Gastroesophageal sphincter (tissue), 4 donors: ENCODE data around the gene IFT88. TPM values are rescaled to one million over a fixed set of nuclear protein-coding genes. Genes with fewer than 3 reads are reported as not detected.

ENCODE experiments used
- ATAC-seq: fragments of 150-250 bp; one replicate; pipeline ENCODE4 v1.9.1; 2016; ENCODE audit warnings: mild to moderate bottlenecking, moderate library complexity
- H3K27ac ChIP-seq, 4 donors: fragments of 200-600 bp; sonication (generic) in 3 of 4; 1 replicate in 3 of 4; 2 replicates in 1 of 4; pipeline ENCODE4 v1.5.1; 2016 to 2019
- H3K27me3 ChIP-seq: fragments of 200-600 bp; sonication (generic); one replicate; pipeline ENCODE4 v1.5.1; 2019
- H3K36me3 ChIP-seq, 2 donors: fragments of 200-600 bp; sonication (generic); one replicate each; pipeline ENCODE4 v1.5.1; 2019; ENCODE audit warnings: control low read depth in 1 of 2
- H3K4me1 ChIP-seq, 3 donors: fragments of 200-600 bp; sonication (generic); 1 replicate in 2 of 3; 2 replicates in 1 of 3; pipeline ENCODE4 v1.5.1; 2016 to 2019; ENCODE audit warnings: control low read depth in 2 of 3
- H3K4me3 ChIP-seq, 2 donors: fragments of 200-600 bp; sonication (generic); one replicate each; pipeline ENCODE4 v1.5.1; 2019; ENCODE audit warnings: mild to moderate bottlenecking in 1 of 2, moderate library complexity in 1 of 2
- H3K9me3 ChIP-seq, 3 donors: fragments of 200-600 bp; sonication (generic); one replicate each; pipeline ENCODE4 v1.5.1; 2017 to 2019; ENCODE audit warnings: control low read depth in 2 of 3
- CTCF ChIP-seq, 4 experiments: fragments of 200-600 bp in 2 of 4; fragments of 450-650 bp in 2 of 4; sonication (generic) in 1 of 4; IDR thresholded peaks; one replicate each; pipeline ENCODE4 v1.5.1; 2017 to 2019; ENCODE audit warnings: antibody characterized with exemption in 4 of 4, mild to moderate bottlenecking in 2 of 4, moderate library complexity in 2 of 4
- EP300 ChIP-seq: sonication (generic); formaldehyde crosslinking; IDR thresholded peaks from one replicate; pipeline ENCODE4 v1.6.1; 2017; ENCODE audit warnings: antibody characterized with exemption, mild to moderate bottlenecking
- POLR2A ChIP-seq, 2 donors: fragments of 450-650 bp; IDR thresholded peaks; one replicate each; pipeline ENCODE4 v1.6.1; 2017; ENCODE audit warnings: antibody characterized with exemption in 2 of 2, mild to moderate bottlenecking in 2 of 2, moderate library complexity in 1 of 2
- POLR2AphosphoS5 ChIP-seq: sonication (generic); formaldehyde crosslinking; IDR thresholded peaks from one replicate; pipeline ENCODE4 v1.6.1; 2017; ENCODE audit warnings: antibody characterized with exemption
- WGBS, 2 donors: methylation state at CpG; one replicate each; pipeline ENCODE4 v1.1.5; 2018; ENCODE audit warnings: low coverage in 1 of 2; 5-methylcytosine and 5-hydroxymethylcytosine counted together
- total RNA-seq, 4 donors: library from RNA; depleted of rRNA; stranded (reverse); fragments of >200 nt; gene quantifications; one replicate each; pipeline ENCODE4 v1.1.0, GENCODE V29; 2016

Gene IFT88
- total RNA-seq, 4 donors from 2014 or later = 9.1 to 21.2 (median 13.2) TPM

- peaks cover 0 to 43% of the 10 kb centered on the region in 2 donors for H3K36me3 ChIP-seq
- peaks cover 0 to 5% (median 0%) of the 10 kb centered on the region in 3 donors for H3K4me1 ChIP-seq
- 81 to 93% methylated on average over 4 of the region's 4 CpGs for WGBS, 2 donors
- no peaks in the 10 kb centered on the region for H3K27me3 ChIP-seq
- no peaks in the 10 kb centered on the region for H3K9me3 ChIP-seq
- no peak for ATAC-seq
- H3K4me3 ChIP-seq = no peak overlapping the region
- no peak for TF ChIP-seq CTCF (IDR thresholded peaks at IDR 0.05)
- no peak for TF ChIP-seq POLR2AphosphoS5
- no peak overlapping the region for H3K27ac ChIP-seq
These were observed 100.0 kb downstream of the IFT88 start for GRCh38 chr13:20666948-20667347.

GRCh38 chr13:20667857-20668437, 101.0 kb downstream of the IFT88 start:
- Histone ChIP-seq H3K27me3 (no peaks in the 10 kb centered on the region), H3K27ac (no peak overlapping the region), H3K36me3 (peaks cover 0 to 52% of the 10 kb centered on the region in 2 donors), H3K9me3 (no peaks in the 10 kb centered on the region), H3K4me1 (peaks cover 0 to 5% (median 0%) of the 10 kb centered on the region in 3 donors), H3K4me3 (no peak overlapping the region)
- no peak for ATAC-seq
- TF ChIP-seq POLR2AphosphoS5 (no peak), EP300 (no peak), POLR2A (IDR thresholded peaks at IDR 0.05) (no peak), CTCF (IDR thresholded peaks at IDR 0.05) (no peak)
- WGBS, 2 donors = 38 to 40% methylated on average over 1 to 2 of the region's 4 CpGs

DNA sequence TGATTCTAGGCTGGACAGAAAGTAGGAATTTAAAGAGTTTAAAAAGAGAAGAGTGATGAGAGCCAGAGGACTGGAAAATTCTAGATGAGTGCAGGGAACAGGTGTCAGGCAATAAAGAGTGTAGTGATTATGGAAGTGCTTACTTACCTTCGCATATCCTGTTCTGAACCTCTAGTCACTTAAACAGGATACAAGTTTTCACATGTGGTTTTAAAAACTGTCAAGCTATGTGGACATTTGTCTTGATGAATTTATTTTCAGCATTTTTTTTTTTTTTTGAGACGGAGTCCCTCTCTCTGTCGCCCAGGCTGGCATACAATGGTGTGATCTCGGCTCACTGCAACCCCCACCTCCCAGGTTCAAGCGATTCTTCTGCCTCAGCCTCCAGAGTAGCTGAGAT, 102.2 kb downstream of the IFT88 start:
- Histone ChIP-seq H3K4me1 (peaks cover 0 to 5% (median 0%) of the 10 kb centered on the region in 3 donors), H3K4me3 (no peak overlapping the region), H3K27ac (no peak overlapping the region), H3K36me3 (peaks cover 0 to 52% of the 10 kb centered on the region in 2 donors), H3K27me3 (no peaks in the 10 kb centered on the region), H3K9me3 (no peaks in the 10 kb centered on the region)
- no peak for ATAC-seq
- TF ChIP-seq POLR2A (IDR thresholded peaks at IDR 0.05) (no peak), CTCF (IDR thresholded peaks at IDR 0.05) (no peak), POLR2AphosphoS5 (no peak), EP300 (no peak)
- 64 to 80% methylated on average over 1 to 5 of the region's 5 CpGs for WGBS, 2 donors

DNA sequence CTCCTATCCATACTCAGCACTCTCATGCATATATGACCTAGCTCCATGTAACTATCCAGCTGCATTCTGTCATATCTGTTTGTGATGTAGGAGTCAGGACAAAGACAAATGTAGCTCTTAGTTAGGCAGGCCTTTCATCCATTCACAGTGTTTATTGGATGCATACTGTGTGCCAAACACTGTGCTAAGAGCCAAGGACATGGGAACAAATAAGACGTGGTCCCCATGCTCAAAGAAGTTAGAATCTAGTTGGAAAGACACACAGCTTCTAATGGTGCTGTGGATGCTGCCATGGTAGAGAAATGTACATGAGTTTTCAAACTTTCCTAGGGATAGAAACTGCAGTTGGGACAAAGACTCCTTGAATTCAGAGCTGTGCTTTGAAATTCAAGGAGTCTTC, 104.8 kb downstream of the IFT88 start:
- no peaks in the 10 kb centered on the region for H3K27me3 ChIP-seq
- TF ChIP-seq EP300 = no peak
- TF ChIP-seq POLR2AphosphoS5 = no peak
- TF ChIP-seq POLR2A (IDR thresholded peaks at IDR 0.05) = no peak
- TF ChIP-seq CTCF (IDR thresholded peaks at IDR 0.05) = no peak
- peaks cover 0 to 5% (median 0%) of the 10 kb centered on the region in 3 donors for H3K4me1 ChIP-seq
- no peaks in the 10 kb centered on the region for H3K9me3 ChIP-seq
- H3K4me3 ChIP-seq = no peak overlapping the region
- peaks cover 0 to 43% of the 10 kb centered on the region in 2 donors for H3K36me3 ChIP-seq
- H3K27ac ChIP-seq = no peak overlapping the region
- WGBS, 2 donors = 88 to 100% methylated on average over 1 of the region's 1 CpG
- ATAC-seq = no peak

DNA sequence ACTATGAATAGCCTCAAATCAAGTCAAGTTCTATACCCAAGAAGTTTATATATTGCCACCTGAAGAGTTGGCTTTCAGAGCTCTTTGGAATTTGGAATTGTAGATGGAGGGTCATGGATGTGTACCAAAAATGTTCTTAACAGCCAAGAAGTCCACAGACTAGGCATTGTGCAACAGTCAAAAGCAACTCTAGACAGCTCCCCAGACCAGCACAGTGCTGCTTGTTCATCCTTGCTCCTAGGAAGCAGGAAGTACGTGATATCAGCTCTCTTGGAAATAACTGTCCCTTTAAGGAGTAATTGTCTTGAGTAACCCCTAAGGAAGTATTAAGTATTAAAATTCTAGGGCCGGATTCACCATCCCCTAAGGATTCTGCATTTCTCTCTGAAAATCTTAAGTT, 105.8 kb downstream of the IFT88 start:
- Histone ChIP-seq H3K9me3 (no peaks in the 10 kb centered on the region), H3K4me1 (peaks cover 0 to 5% (median 0%) of the 10 kb centered on the region in 3 donors), H3K27me3 (no peaks in the 10 kb centered on the region), H3K36me3 (peaks cover 0 to 43% of the 10 kb centered on the region in 2 donors), H3K4me3 (no peak overlapping the region), H3K27ac (no peak overlapping the region)
- ATAC-seq = no peak
- no peak for TF ChIP-seq EP300
- TF ChIP-seq CTCF (IDR thresholded peaks at IDR 0.05) = no peak
- no peak for TF ChIP-seq POLR2A (IDR thresholded peaks at IDR 0.05)
- WGBS, 2 donors = 44 to 100% methylated on average over 2 of the region's 2 CpGs
